Bronchial epithelial cell (primary cell): ENCODE data around the gene PHF3. TPM values are rescaled to one million over a fixed set of nuclear protein-coding genes. Genes with fewer than 3 reads are reported as not detected.

Experiments
- DNase-seq: peaks from one replicate; pipeline ENCODE4 v3.0.0-alpha.2; 2010; ENCODE audit warnings: low read depth
- FAIRE-seq: peaks from 2 replicates; lab custom pipeline; 2011; peaks lifted over from hg19 to GRCh38; lab: Jason Lieb, UNC
- H3K27me3 ChIP-seq: 2 replicates; pipeline ENCODE4 v1.5.1; 2011; ENCODE audit warnings: low read length; ENCODE audit not compliant: control insufficient read depth, insufficient read depth
- H3K36me3 ChIP-seq: 2 replicates; pipeline ENCODE4 v1.5.1; 2011; ENCODE audit warnings: low read length; ENCODE audit not compliant: control insufficient read depth, insufficient read depth
- H3K4me3 ChIP-seq: 2 replicates; pipeline ENCODE4 v1.5.1; 2011; ENCODE audit warnings: mild to moderate bottlenecking, low read depth, low read length, control low read depth
- CTCF ChIP-seq: IDR thresholded peaks from 2 replicates; pipeline ENCODE4 v1.5.1; 2011; ENCODE audit warnings: mild to moderate bottlenecking, moderate library complexity, low read length, control low read depth, inconsistent platforms; ENCODE audit not compliant: insufficient read depth, severe bottlenecking
- total RNA-seq: library from RNA; depleted of rRNA; stranded (reverse); fragments of >200 nt; gene quantifications from 2 replicates; pipeline ENCODE4 v1.2.1, GENCODE V29; 2014

Gene PHF3
- total RNA-seq, 1 donor from 2014 or later: 36.3 TPM

- no peaks in the 10 kb centered on the region for H3K27me3 ChIP-seq
- no peak for DNase-seq
- no peak overlapping the region for H3K4me3 ChIP-seq
- peaks cover 3% of the 10 kb centered on the region for H3K36me3 ChIP-seq
- TF ChIP-seq CTCF: no peak
- no peak for FAIRE-seq
Observed at GRCh38 chr6:63714091-63714490, 78.5 kb downstream of the PHF3 start.

- no peak for FAIRE-seq
- TF ChIP-seq CTCF: no peak
- no peak overlapping the region for H3K4me3 ChIP-seq
- no peak for DNase-seq
- H3K27me3 ChIP-seq: no peaks in the 10 kb centered on the region
- peaks cover 2% of the 10 kb centered on the region for H3K36me3 ChIP-seq
Observed at GRCh38 chr6:63716169-63716568, 80.6 kb downstream of the PHF3 start.

- TF ChIP-seq CTCF: no peak
- DNase-seq: no peak
- no peak for FAIRE-seq
Observed at GRCh38 chr6:63721181-63721580, 85.6 kb downstream of the PHF3 start.

GRCh38 chr6:63724721-63725120 is 89.1 kb downstream of the PHF3 start:
- no peaks in the 10 kb centered on the region for H3K36me3 ChIP-seq
- FAIRE-seq (no peak), DNase-seq (no peak)
- no peaks in the 10 kb centered on the region for H3K27me3 ChIP-seq
- no peak overlapping the region for H3K4me3 ChIP-seq
- no peak for TF ChIP-seq CTCF

More at GRCh38 chr6:63721181-63721580, 85.6 kb downstream of the PHF3 start:
- H3K36me3 ChIP-seq: no peaks in the 10 kb centered on the region
- H3K27me3 ChIP-seq: no peaks in the 10 kb centered on the region
- no peak overlapping the region for H3K4me3 ChIP-seq

GRCh38 chr6:63730311-63730710 is 94.7 kb downstream of the PHF3 start:
- no peak overlapping the region for H3K4me3 ChIP-seq
- FAIRE-seq: no peak
- H3K27me3 ChIP-seq: no peaks in the 10 kb centered on the region
- no peak for TF ChIP-seq CTCF
- no peaks in the 10 kb centered on the region for H3K36me3 ChIP-seq
- DNase-seq: no peak

- DNase-seq: peak; percentile 13
- Histone ChIP-seq H3K4me3 (no peak overlapping the region), H3K36me3 (no peaks in the 10 kb centered on the region), H3K27me3 (no peaks in the 10 kb centered on the region)
- no peak for FAIRE-seq
- TF ChIP-seq CTCF: no peak
Observed at GRCh38 chr6:63731930-63732329, 96.3 kb downstream of the PHF3 start.
